ENCODE results near the gene TFR2. TPM values are rescaled to one million over a fixed set of nuclear protein-coding genes. Genes with fewer than 3 reads are reported as not detected.

Gene TFR2
- total and polyA plus RNA-seq, 2 donors (not counting 1 experiment from before 2014, with no cell fraction given) = 0.16 TPM; not detected in 1

DNA sequence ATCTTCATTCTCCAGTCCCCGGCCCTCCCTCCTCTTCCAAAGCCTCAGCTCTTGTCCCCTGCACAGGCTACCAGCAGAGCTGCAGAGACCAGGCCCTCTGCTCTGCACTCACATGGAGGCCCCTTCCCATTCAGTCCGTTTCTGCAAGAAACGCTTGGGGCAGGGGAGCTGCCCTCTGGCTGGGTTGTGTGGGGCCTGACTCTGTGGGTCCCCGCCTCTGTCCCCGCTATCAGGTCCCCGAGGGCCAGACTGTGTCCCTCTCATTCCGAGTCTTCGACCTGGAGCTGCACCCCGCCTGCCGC is 37.7 kb downstream of the TFR2 start:
- Histone ChIP-seq H2AFZ (ENCODE audit: low read length) (no peak overlapping the region), H3K4me3 (replicated peaks in 1 of 4; ENCODE audit: control extremely low read depth in 1 of 4, insufficient read depth in 1 of 4, low read depth in 3 of 4, low read length in 4 of 4) (peak overlapping the region; percentile 65 to 98 (median 92)), H3K79me2 (ENCODE audit: control insufficient read depth, insufficient read depth, low read length) (peaks cover 20% of the 10 kb centered on the region), H3K9ac (ENCODE audit: insufficient read depth, low read length) (peak overlapping the region; percentile 60), H4K20me1 (ENCODE audit: control insufficient read depth, extremely low read depth, insufficient read depth, low read length) (no peaks in the 10 kb centered on the region), H3K4me1 (ENCODE audit: control insufficient read depth, extremely low read depth, insufficient read depth, low read length) (peaks cover 4% of the 10 kb centered on the region), H3K4me2 (ENCODE audit: extremely low read depth, insufficient read depth, low read length) (peak overlapping the region; percentile 92), H3K9me3 (ENCODE audit: control insufficient read depth, insufficient read depth, low read depth, low read length) (no peaks in the 10 kb centered on the region), H3K27ac (ENCODE audit: insufficient read depth, low read length) (peak overlapping the region; percentile 79), H3K27me3 (ENCODE audit: control insufficient read depth, insufficient read depth, low read length) (no peaks in the 10 kb centered on the region), H3K36me3 (ENCODE audit: control insufficient read depth, insufficient read depth, low read length) (peaks cover 19% of the 10 kb centered on the region)
- peak; percentile 35 to 48 for DNase-seq (ENCODE audit: low read depth in 2 of 2)
- TF ChIP-seq, protein P1, sequence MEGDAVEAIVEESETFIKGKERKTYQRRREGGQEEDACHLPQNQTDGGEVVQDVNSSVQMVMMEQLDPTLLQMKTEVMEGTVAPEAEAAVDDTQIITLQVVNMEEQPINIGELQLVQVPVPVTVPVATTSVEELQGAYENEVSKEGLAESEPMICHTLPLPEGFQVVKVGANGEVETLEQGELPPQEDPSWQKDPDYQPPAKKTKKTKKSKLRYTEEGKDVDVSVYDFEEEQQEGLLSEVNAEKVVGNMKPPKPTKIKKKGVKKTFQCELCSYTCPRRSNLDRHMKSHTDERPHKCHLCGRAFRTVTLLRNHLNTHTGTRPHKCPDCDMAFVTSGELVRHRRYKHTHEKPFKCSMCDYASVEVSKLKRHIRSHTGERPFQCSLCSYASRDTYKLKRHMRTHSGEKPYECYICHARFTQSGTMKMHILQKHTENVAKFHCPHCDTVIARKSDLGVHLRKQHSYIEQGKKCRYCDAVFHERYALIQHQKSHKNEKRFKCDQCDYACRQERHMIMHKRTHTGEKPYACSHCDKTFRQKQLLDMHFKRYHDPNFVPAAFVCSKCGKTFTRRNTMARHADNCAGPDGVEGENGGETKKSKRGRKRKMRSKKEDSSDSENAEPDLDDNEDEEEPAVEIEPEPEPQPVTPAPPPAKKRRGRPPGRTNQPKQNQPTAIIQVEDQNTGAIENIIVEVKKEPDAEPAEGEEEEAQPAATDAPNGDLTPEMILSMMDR (conservative IDR thresholded peaks at IDR 0.05 in 1 of 2, IDR thresholded peaks at IDR 0.05 in 1 of 2; ENCODE audit: low read depth in 1 of 2, low read length in 2 of 2) = no peak

DNA sequence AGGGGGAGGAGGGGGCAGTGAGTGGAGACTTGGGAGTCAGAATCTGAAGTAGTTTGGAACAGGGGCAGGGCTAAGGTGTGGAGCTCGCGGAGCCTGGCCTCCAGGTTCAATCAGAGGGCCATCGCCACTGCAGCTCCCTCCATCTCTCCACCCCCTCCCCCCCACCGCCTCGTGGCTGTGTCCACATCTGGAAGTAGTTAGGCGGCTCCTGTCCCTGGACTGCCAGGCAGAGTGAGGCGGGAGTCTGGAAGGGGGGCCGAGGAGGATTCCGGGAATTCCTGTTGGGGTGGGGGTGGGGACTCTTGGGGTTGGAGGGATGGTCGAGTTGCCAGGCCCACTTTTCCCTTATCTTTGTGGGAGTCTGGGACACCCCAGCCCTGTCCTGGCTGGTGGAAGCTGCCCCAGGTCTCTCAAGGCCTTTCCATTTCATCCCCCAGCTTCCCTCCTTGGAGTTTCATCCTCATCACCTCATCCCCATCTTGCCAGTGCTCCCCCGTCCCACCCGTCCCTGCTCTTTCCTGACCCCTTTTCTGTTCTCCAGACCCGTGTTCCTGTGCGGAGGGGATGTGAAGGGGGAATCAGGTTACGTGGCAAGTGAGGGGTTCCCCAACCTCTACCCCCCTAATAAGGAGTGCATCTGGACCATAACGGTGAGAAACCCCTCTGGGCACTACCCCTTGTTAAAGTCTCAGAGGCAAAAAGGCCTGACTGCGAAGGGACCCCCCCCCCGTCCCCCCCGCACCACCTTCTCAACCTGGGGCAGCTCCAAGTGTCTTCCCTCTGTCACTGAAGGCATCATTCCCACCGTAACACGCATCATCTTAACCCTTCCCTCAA is 38.2 kb downstream of the TFR2 start:
- H3K4me2 ChIP-seq (ENCODE audit: extremely low read depth, insufficient read depth, low read length) = peak overlapping the region; percentile 92
- peak; percentile 86 to 87 for DNase-seq (ENCODE audit: low read depth in 2 of 2)
- no peaks in the 10 kb centered on the region for H3K27me3 ChIP-seq (ENCODE audit: control insufficient read depth, insufficient read depth, low read length)

DNA sequence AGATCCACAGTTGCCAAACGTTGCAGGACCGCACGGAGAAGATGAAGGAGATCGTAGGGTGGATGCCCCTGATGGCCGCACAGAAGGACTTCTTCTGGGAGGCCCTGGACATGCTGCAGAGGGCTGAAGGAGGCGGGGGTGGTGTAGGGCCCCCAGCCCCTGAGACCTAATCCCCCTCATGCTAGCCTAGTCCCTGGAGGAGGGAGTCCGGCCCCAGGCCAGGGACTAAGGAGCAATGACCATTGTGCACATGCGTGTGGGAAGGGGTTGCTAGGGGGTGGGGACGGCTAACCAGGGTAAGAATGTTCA is 40.7 kb downstream of the TFR2 start:
- no peak for DNase-seq (ENCODE audit: low read depth in 2 of 2)
- no peak overlapping the region for H3K4me2 ChIP-seq (ENCODE audit: extremely low read depth, insufficient read depth, low read length)
- H3K27ac ChIP-seq (ENCODE audit: insufficient read depth, low read length) = no peak overlapping the region
- H3K79me2 ChIP-seq (ENCODE audit: control insufficient read depth, insufficient read depth, low read length) = peaks cover 20% of the 10 kb centered on the region
- H4K20me1 ChIP-seq (ENCODE audit: control insufficient read depth, extremely low read depth, insufficient read depth, low read length) = no peaks in the 10 kb centered on the region
- peaks cover 4% of the 10 kb centered on the region for H3K4me1 ChIP-seq (ENCODE audit: control insufficient read depth, extremely low read depth, insufficient read depth, low read length)
- no peak overlapping the region for H3K9ac ChIP-seq (ENCODE audit: insufficient read depth, low read length)
- no peak overlapping the region for H2AFZ ChIP-seq (ENCODE audit: low read length)
- no peak overlapping the region for H3K4me3 ChIP-seq (replicated peaks in 1 of 4; ENCODE audit: control extremely low read depth in 1 of 4, insufficient read depth in 1 of 4, low read depth in 3 of 4, low read length in 4 of 4)
- no peaks in the 10 kb centered on the region for H3K27me3 ChIP-seq (ENCODE audit: control insufficient read depth, insufficient read depth, low read length)
- TF ChIP-seq, protein P1 (conservative IDR thresholded peaks at IDR 0.05 in 1 of 2, IDR thresholded peaks at IDR 0.05 in 1 of 2; ENCODE audit: low read depth in 1 of 2, low read length in 2 of 2) = no peak
- TF ChIP-seq EZH2 (IDR thresholded peaks at IDR 0.05; ENCODE audit: low read length, missing control alignments) = no peak
- H3K9me3 ChIP-seq (ENCODE audit: control insufficient read depth, insufficient read depth, low read depth, low read length) = no peaks in the 10 kb centered on the region
- H3K36me3 ChIP-seq (ENCODE audit: control insufficient read depth, insufficient read depth, low read length) = peaks cover 6% of the 10 kb centered on the region

More for the DNA sequence above, 38.2 kb downstream of the TFR2 start:
- Histone ChIP-seq H3K9ac (ENCODE audit: insufficient read depth, low read length) (peak overlapping the region; percentile 61), H3K4me3 (replicated peaks in 1 of 4; ENCODE audit: control extremely low read depth in 1 of 4, insufficient read depth in 1 of 4, low read depth in 3 of 4, low read length in 4 of 4) (peak overlapping the region; percentile 65 to 98 (median 92)), H3K9me3 (ENCODE audit: control insufficient read depth, insufficient read depth, low read depth, low read length) (no peaks in the 10 kb centered on the region), H3K36me3 (ENCODE audit: control insufficient read depth, insufficient read depth, low read length) (peaks cover 19% of the 10 kb centered on the region), H4K20me1 (ENCODE audit: control insufficient read depth, extremely low read depth, insufficient read depth, low read length) (no peaks in the 10 kb centered on the region), H3K27ac (ENCODE audit: insufficient read depth, low read length) (peak overlapping the region; percentile 79), H3K4me1 (ENCODE audit: control insufficient read depth, extremely low read depth, insufficient read depth, low read length) (peaks cover 4% of the 10 kb centered on the region), H2AFZ (ENCODE audit: low read length) (no peak overlapping the region), H3K79me2 (ENCODE audit: control insufficient read depth, insufficient read depth, low read length) (peaks cover 20% of the 10 kb centered on the region)
- TF ChIP-seq EZH2 (IDR thresholded peaks at IDR 0.05; ENCODE audit: low read length, missing control alignments) = no peak
- TF ChIP-seq, protein P1 (conservative IDR thresholded peaks at IDR 0.05 in 1 of 2, IDR thresholded peaks at IDR 0.05 in 1 of 2; ENCODE audit: low read depth in 1 of 2, low read length in 2 of 2) = no peak

All from fibroblast of lung (primary cell).